Measurements from ENCODE around the gene BRD3OS.

Gene BRD3OS

GRCh38 chr9:134031783-134032182, 6.5 kb downstream of the BRD3OS start:
- TF ChIP-seq CTCF (IDR thresholded peaks at IDR 0.05; ENCODE audit: borderline replicate concordance, insufficient read depth, low read depth, low read length) = no peak
- H3K4me3 ChIP-seq (ENCODE audit: low read depth, low read length) = no peak overlapping the region

- no peak overlapping the region for H3K4me3 ChIP-seq (ENCODE audit: low read depth, low read length)
- no peak for TF ChIP-seq CTCF (IDR thresholded peaks at IDR 0.05; ENCODE audit: borderline replicate concordance, insufficient read depth, low read depth, low read length)
These were observed 7.4 kb downstream of the BRD3OS start for GRCh38 chr9:134032456-134033222.

GRCh38 chr9:134033516-134034214, 8.4 kb downstream of the BRD3OS start:
- no peak overlapping the region for H3K4me3 ChIP-seq (ENCODE audit: low read depth, low read length)
- no peak for TF ChIP-seq CTCF (IDR thresholded peaks at IDR 0.05; ENCODE audit: borderline replicate concordance, insufficient read depth, low read depth, low read length)

GRCh38 chr9:134034215-134035040, 9.1 kb downstream of the BRD3OS start:
- TF ChIP-seq CTCF (IDR thresholded peaks at IDR 0.05; ENCODE audit: borderline replicate concordance, insufficient read depth, low read depth, low read length) = no peak
- H3K4me3 ChIP-seq (ENCODE audit: low read depth, low read length) = no peak overlapping the region

GRCh38 chr9:134035041-134036039, 10.1 kb downstream of the BRD3OS start:
- no peak overlapping the region for H3K4me3 ChIP-seq (ENCODE audit: low read depth, low read length)
- no peak for TF ChIP-seq CTCF (IDR thresholded peaks at IDR 0.05; ENCODE audit: borderline replicate concordance, insufficient read depth, low read depth, low read length)

- H3K4me3 ChIP-seq (ENCODE audit: low read depth, low read length) = no peak overlapping the region
- TF ChIP-seq CTCF (IDR thresholded peaks at IDR 0.05; ENCODE audit: borderline replicate concordance, insufficient read depth, low read depth, low read length) = no peak
These were observed 10.8 kb downstream of the BRD3OS start for GRCh38 chr9:134036130-134036529.

Measured in GM12875 (cell line).